NOMO-1 treated with dmso at 0.1 percent for 144 hours (cell line): ENCODE results near the gene CDYL.

ENCODE experiments used
- DNase-seq: peaks from one replicate; lab custom pipeline; 2025; ENCODE audit not compliant: unreplicated experiment; lab: John Stamatoyannopoulos, UW

The CDYL gene

GRCh38 chr6:4931530-4932227 is 155.5 kb downstream of the CDYL start:
- DNase-seq: no peak

GRCh38 chr6:4932228-4932903 is 156.2 kb downstream of the CDYL start:
- no peak for DNase-seq

GRCh38 chr6:4935486-4935885 is 159.3 kb downstream of the CDYL start:
- DNase-seq: no peak

GRCh38 chr6:4935975-4936680 is 159.9 kb downstream of the CDYL start:
- no peak for DNase-seq

- DNase-seq: no peak
Observed at GRCh38 chr6:4936681-4937041, 160.5 kb downstream of the CDYL start.

- DNase-seq: no peak
Observed at GRCh38 chr6:4937414-4937813, 161.2 kb downstream of the CDYL start.

- DNase-seq: no peak
Observed at GRCh38 chr6:4939241-4939640, 163.0 kb downstream of the CDYL start.

- DNase-seq: no peak
Observed at GRCh38 chr6:4940416-4940815, 164.2 kb downstream of the CDYL start.

GRCh38 chr6:4941782-4942672 is 165.8 kb downstream of the CDYL start:
- peak; percentile 62 for DNase-seq

GRCh38 chr6:4942673-4943009 is 166.4 kb downstream of the CDYL start:
- no peak for DNase-seq

- no peak for DNase-seq
Observed at GRCh38 chr6:4943716-4944115, 167.5 kb downstream of the CDYL start.

GRCh38 chr6:4944325-4944724 is 168.1 kb downstream of the CDYL start:
- no peak for DNase-seq

GRCh38 chr6:4946521-4946920 is 170.3 kb downstream of the CDYL start:
- no peak for DNase-seq

- no peak for DNase-seq
Observed at GRCh38 chr6:4947716-4948115, 171.5 kb downstream of the CDYL start.

GRCh38 chr6:4948781-4949450 is 172.7 kb downstream of the CDYL start:
- DNase-seq: no peak

- DNase-seq: no peak
Observed at GRCh38 chr6:4950076-4950475, 173.9 kb downstream of the CDYL start.

- DNase-seq: no peak
Observed at GRCh38 chr6:4950836-4951533, 174.8 kb downstream of the CDYL start.

GRCh38 chr6:4953440-4953839 is 177.2 kb downstream of the CDYL start:
- DNase-seq: no peak

- no peak for DNase-seq
Observed at GRCh38 chr6:4956625-4957024, 180.4 kb downstream of the CDYL start.

- DNase-seq: no peak
Observed at GRCh38 chr6:4957521-4958231, 181.5 kb downstream of the CDYL start.
